Hepatocyte (in vitro differentiated cells): Measurements from ENCODE around the gene METTL6. TPM values are rescaled to one million over a fixed set of nuclear protein-coding genes. Genes with fewer than 3 reads are reported as not detected.
"Not testable (repeated sequence)": the region's sequence is repeated elsewhere in the genome, so short reads cannot be mapped to it uniquely, and the experiment has no call there.

Experiments
- DNase-seq: peaks from one replicate; pipeline ENCODE4 v3.0.0-alpha.2; 2016; ENCODE audit warnings: low spot score
- H2AFZ ChIP-seq: fragments of 200-600 bp; sonication (generic); 2 replicates; pipeline ENCODE4 v1.6.0; 2016; ENCODE audit warnings: antibody characterized with exemption, mild to moderate bottlenecking
- H3K27ac ChIP-seq: fragments of 200-600 bp; sonication (generic); 2 replicates; pipeline ENCODE4 v1.5.1; 2016; ENCODE audit warnings: mild to moderate bottlenecking
- H3K27me3 ChIP-seq: fragments of 200-600 bp; sonication (generic); 2 replicates; pipeline ENCODE4 v1.6.1; 2016
- H3K36me3 ChIP-seq: fragments of 200-600 bp; sonication (generic); replicated peaks from 2 replicates; pipeline ENCODE4 v1.5.1; 2016; ENCODE audit warnings: low read depth; ENCODE audit not compliant: insufficient read depth
- H3K4me1 ChIP-seq: fragments of 200-600 bp; sonication (generic); 2 replicates; pipeline ENCODE4 v1.5.1; 2016; ENCODE audit warnings: mild to moderate bottlenecking, moderate library complexity; ENCODE audit not compliant: insufficient read depth
- H3K4me2 ChIP-seq: fragments of 200-600 bp; sonication (generic); 2 replicates; pipeline ENCODE4 v1.6.0; 2016
- H3K4me3 ChIP-seq: fragments of 200-600 bp; sonication (generic); 2 replicates; pipeline ENCODE4 v1.5.1; 2016; ENCODE audit warnings: mild to moderate bottlenecking
- H3K79me2 ChIP-seq: fragments of 200-600 bp; sonication (generic); 2 replicates; pipeline ENCODE4 v1.6.0; 2017; ENCODE audit warnings: mild to moderate bottlenecking
- H3K9me2 ChIP-seq: fragments of 200-600 bp; sonication (generic); replicated peaks from 2 replicates; pipeline ENCODE4 v1.6.0; 2017; ENCODE audit warnings: mild to moderate bottlenecking; ENCODE audit not compliant: insufficient read depth
- H3K9me3 ChIP-seq: fragments of 200-600 bp; sonication (generic); 2 replicates; pipeline ENCODE4 v1.5.1; 2016; ENCODE audit warnings: low read depth, mild to moderate bottlenecking
- H4K20me1 ChIP-seq: fragments of 200-600 bp; sonication (generic); 2 replicates; pipeline ENCODE4 v1.6.0; 2016; ENCODE audit warnings: mild to moderate bottlenecking; ENCODE audit not compliant: insufficient read depth, poor library complexity, severe bottlenecking
- EZH2 ChIP-seq: fragments of 200-600 bp; sonication (generic); IDR thresholded peaks from 2 replicates; pipeline ENCODE4 v1.6.1; 2016; ENCODE audit warnings: antibody characterized with exemption, mild to moderate bottlenecking, borderline replicate concordance
- EZH2phosphoT487 ChIP-seq: fragments of 200-600 bp; sonication (generic); IDR thresholded peaks from one replicate; pipeline ENCODE4 v1.6.1; 2018; ENCODE audit warnings: antibody characterized with exemption, mild to moderate bottlenecking, low read depth, moderate library complexity; ENCODE audit not compliant: unreplicated experiment, severe bottlenecking
- whole genome bisulfite sequencing: methylation state at CpG from one replicate; pipeline ENCODE4 v1.1.6; 2016; ENCODE audit warnings: low lambda C conversion rate; ENCODE audit errors: missing lambda C conversion rate; 5-methylcytosine and 5-hydroxymethylcytosine counted together
- polyA plus RNA-seq: library from polyadenylated mRNA; unstranded; fragments of >200 nt; fragmentation: Nextera tagmentation; extraction: Ambion mirVana; gene quantifications from 2 replicates; pipeline ENCODE4 v1.2.1, GENCODE V29; 2016
- total RNA-seq: library from RNA; depleted of rRNA; stranded (reverse); fragments of >200 nt; gene quantifications from 2 replicates; pipeline ENCODE4 v1.2.3, GENCODE V29; 2014
- TF ChIP-seq, protein P1 (sequence below): fragments of 200-600 bp; sonication (generic); IDR thresholded peaks from 2 replicates; pipeline ENCODE4 v1.5.1; 2016; ENCODE audit warnings: antibody characterized with exemption, mild to moderate bottlenecking; ENCODE audit not compliant: poor library complexity

Gene METTL6
- total and polyA plus RNA-seq, 2 experiments from 2014 or later = 13.4 to 21.4 TPM

DNA sequence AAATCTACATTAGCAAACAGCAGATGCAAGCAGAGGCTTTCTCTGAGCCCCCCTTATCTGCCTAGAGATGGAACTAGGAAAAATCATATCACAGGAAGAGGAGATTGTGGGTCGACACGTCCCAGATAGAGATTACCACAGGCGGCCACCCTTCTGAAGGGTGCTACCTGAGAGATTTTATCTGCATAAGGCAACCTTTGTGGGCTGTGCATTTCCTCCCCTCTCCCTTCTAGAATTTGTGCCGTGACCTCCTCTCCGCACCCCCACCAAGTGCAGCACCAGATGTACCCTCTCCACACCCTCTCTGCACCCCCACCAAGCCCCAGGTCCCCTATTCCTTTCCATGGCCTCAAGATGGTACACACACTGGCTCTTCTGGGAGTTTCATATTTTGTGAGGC, 27.4 kb downstream of the METTL6 start:
- no peak overlapping the region for H3K4me2 ChIP-seq
- no peaks in the 10 kb centered on the region for H3K9me2 ChIP-seq
- no peak overlapping the region for H3K27ac ChIP-seq
- no peaks in the 10 kb centered on the region for H3K79me2 ChIP-seq
- H3K4me3 ChIP-seq = no peak overlapping the region
- no peak for TF ChIP-seq EZH2
- TF ChIP-seq, protein P1, sequence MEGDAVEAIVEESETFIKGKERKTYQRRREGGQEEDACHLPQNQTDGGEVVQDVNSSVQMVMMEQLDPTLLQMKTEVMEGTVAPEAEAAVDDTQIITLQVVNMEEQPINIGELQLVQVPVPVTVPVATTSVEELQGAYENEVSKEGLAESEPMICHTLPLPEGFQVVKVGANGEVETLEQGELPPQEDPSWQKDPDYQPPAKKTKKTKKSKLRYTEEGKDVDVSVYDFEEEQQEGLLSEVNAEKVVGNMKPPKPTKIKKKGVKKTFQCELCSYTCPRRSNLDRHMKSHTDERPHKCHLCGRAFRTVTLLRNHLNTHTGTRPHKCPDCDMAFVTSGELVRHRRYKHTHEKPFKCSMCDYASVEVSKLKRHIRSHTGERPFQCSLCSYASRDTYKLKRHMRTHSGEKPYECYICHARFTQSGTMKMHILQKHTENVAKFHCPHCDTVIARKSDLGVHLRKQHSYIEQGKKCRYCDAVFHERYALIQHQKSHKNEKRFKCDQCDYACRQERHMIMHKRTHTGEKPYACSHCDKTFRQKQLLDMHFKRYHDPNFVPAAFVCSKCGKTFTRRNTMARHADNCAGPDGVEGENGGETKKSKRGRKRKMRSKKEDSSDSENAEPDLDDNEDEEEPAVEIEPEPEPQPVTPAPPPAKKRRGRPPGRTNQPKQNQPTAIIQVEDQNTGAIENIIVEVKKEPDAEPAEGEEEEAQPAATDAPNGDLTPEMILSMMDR = no peak
- TF ChIP-seq EZH2phosphoT487 = no peak
- H3K27me3 ChIP-seq = no peaks in the 10 kb centered on the region
- no peaks in the 10 kb centered on the region for H3K9me3 ChIP-seq
- H3K4me1 ChIP-seq = no peaks in the 10 kb centered on the region
- DNase-seq = no peak
- H2AFZ ChIP-seq = no peak overlapping the region
- H4K20me1 ChIP-seq = no peaks in the 10 kb centered on the region
- H3K36me3 ChIP-seq = no peaks in the 10 kb centered on the region
- WGBS = 65% methylated on average over 4 of the region's 5 CpGs

DNA sequence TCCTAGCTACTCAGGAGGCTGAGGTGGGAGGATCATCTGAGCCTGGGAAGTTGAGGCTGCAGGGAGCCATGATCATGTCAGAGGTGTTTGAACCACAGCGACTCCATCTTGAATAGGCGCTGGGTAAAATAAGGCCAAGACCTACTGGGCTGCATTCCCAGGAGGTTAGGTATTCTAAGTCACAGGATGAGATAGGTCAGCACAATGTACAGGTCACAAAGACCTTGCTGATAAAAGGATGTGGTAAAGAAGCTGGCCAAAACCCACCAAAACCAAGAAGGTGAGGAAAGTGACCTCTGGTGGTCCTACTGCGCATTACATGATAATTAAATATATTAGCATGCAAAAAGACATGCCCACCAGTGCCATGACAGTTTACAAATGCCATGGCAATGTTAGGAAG, 28.6 kb downstream of the METTL6 start:
- not testable (repeated sequence) for H3K4me3 ChIP-seq, H3K4me2 ChIP-seq, H3K27me3 ChIP-seq, H3K9me3 ChIP-seq, H4K20me1 ChIP-seq, H3K27ac ChIP-seq, DNase-seq, H3K9me2 ChIP-seq, H3K79me2 ChIP-seq, H3K4me1 ChIP-seq, H3K36me3 ChIP-seq, H2AFZ ChIP-seq
- 100% methylated on average over 3 of the region's 3 CpGs for WGBS

DNA sequence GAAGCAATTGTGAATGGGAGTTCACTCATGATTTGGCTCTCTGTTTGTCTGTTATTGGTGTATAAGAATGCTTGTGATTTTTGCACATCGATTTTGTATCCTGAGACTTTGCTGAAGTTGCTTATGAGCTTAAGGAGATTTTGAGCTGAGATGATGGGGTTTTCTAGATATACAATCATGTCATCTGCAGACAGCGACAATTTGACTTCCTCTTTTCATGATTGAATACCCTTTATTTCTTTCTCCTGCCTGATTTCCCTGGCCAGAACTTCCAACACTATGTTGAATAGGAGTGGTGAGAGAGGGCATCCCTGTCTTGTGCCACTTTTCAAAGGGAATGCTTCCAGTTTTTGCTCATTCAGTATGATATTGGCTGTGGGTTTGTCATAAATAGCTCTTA, 34.1 kb downstream of the METTL6 start:
- H3K36me3 ChIP-seq, H3K27me3 ChIP-seq, H3K9me3 ChIP-seq, H3K4me3 ChIP-seq, H3K27ac ChIP-seq, H2AFZ ChIP-seq, DNase-seq, H3K9me2 ChIP-seq, H3K4me1 ChIP-seq, H4K20me1 ChIP-seq, H3K4me2 ChIP-seq, H3K79me2 ChIP-seq: not testable (repeated sequence)
- 90% methylated on average over 2 of the region's 2 CpGs for WGBS

DNA sequence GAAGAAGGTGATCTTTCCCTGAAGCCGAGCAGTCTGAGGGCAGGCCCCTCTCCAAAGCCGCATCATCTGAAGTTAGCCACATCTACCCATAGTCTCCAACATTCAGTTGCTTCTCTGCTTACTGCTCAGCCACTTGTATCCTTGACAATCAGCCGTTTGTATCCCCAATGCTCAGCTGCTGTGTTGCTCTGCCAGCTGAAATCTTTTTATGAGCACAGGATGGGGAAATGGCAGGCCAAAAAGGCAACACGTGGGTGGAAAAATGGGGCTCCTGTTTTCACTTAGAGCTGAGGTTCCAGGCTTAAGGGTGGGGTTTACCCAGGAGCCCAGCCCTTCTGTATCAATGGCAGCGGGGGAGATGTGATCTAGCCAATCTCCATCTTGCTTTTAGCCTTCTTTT, 36.3 kb downstream of the METTL6 start:
- no peak for DNase-seq
- Histone ChIP-seq H4K20me1 (no peaks in the 10 kb centered on the region), H3K79me2 (no peaks in the 10 kb centered on the region), H3K4me3 (no peak overlapping the region), H3K36me3 (no peaks in the 10 kb centered on the region), H3K9me3 (no peaks in the 10 kb centered on the region), H3K27me3 (no peaks in the 10 kb centered on the region), H3K4me2 (no peak overlapping the region), H3K9me2 (no peaks in the 10 kb centered on the region), H2AFZ (no peak overlapping the region), H3K27ac (no peak overlapping the region), H3K4me1 (no peaks in the 10 kb centered on the region)
- TF ChIP-seq, protein P1 = no peak
- no peak for TF ChIP-seq EZH2phosphoT487
- WGBS = 82% methylated on average over 5 of the region's 5 CpGs

DNA sequence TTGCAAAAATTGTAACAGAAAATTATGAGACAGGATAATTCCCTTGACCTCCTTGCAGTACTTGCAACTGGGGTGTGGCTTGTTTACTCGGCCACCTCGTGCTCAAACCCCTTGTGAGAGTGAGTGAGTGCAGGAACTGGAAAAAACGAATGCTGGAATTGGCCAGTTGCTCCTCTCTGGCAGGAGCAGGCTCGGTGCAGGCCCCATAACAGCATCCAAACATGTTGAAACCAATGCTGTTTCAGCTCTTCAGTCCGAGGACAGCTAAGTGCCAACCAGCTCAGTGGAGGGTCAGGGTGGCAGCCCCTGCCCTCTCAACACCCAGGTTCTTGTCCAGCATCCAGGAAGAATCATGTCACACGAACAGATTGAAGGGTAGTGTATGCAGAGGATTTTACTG, 36.9 kb downstream of the METTL6 start:
- DNase-seq = no peak
- H3K79me2 ChIP-seq = no peaks in the 10 kb centered on the region
- H3K4me2 ChIP-seq = no peak overlapping the region
- TF ChIP-seq EZH2 = no peak
- H3K9me2 ChIP-seq = no peaks in the 10 kb centered on the region
- no peak overlapping the region for H3K4me3 ChIP-seq
- no peak overlapping the region for H3K27ac ChIP-seq
- H2AFZ ChIP-seq = no peak overlapping the region
- no peaks in the 10 kb centered on the region for H4K20me1 ChIP-seq
- WGBS = 72% methylated on average over 6 of the region's 6 CpGs
- no peaks in the 10 kb centered on the region for H3K36me3 ChIP-seq
- no peaks in the 10 kb centered on the region for H3K27me3 ChIP-seq
- H3K9me3 ChIP-seq = no peaks in the 10 kb centered on the region
- no peaks in the 10 kb centered on the region for H3K4me1 ChIP-seq

DNA sequence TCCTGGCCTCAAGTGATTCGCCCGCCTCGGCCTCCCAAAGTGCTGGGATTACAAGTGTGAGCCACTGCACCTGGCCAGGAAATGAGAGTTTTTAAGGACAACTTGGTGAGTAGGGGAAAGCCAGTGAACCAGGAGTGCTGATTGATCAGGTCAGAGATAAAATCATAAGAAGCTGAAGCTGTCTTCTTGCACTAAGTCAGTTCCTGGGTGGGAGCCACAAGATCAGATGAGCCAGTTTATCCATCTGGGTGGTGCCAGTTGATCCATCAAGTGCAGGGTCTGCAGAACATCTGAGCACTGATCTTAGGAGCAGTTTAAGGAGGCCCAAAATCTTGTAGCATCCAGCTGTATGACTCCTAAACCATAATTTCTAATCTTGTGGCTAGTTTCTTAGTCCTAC, 39.0 kb downstream of the METTL6 start:
- not testable (repeated sequence) for H3K27ac ChIP-seq, H3K4me3 ChIP-seq, H3K36me3 ChIP-seq, DNase-seq, H3K9me3 ChIP-seq, H3K79me2 ChIP-seq, H3K27me3 ChIP-seq, H3K4me2 ChIP-seq, H4K20me1 ChIP-seq, H3K9me2 ChIP-seq, H2AFZ ChIP-seq, H3K4me1 ChIP-seq
- WGBS = 95% methylated on average over 3 of the region's 3 CpGs
